ENCODE data around the gene CRADD.
"Not testable (repeated sequence)": the region's sequence is repeated elsewhere in the genome, so short reads cannot be mapped to it uniquely, and the experiment has no call there.

Gene CRADD

GRCh38 chr12:93706824-93707223 lies 29.6 kb downstream of the CRADD start:
- ChIA-PET CTCF (interaction anchor here (0.6 kb wide), 2 partner anchors 130 to 416 kb away, joined by 3 to 4 read pairs; no protein-coding TSS in a partner anchor), POLR2A (ENCODE audit: low non-redundant PET) (no interaction called here)
- no peak overlapping the region for H3K27ac ChIP-seq
- DNase-seq (ENCODE audit: low spot score), result no peak
- TF ChIP-seq CTCF (conservative IDR thresholded peaks at IDR 0.05; ENCODE audit: low read depth), result no peak

- H3K27ac ChIP-seq, result no peak overlapping the region
- ChIA-PET CTCF (interaction anchor here (0.6 kb wide), 1 partner anchor 184 kb away, joined by 3 read pairs; no protein-coding TSS in a partner anchor), POLR2A (ENCODE audit: low non-redundant PET) (no interaction called here)
- DNase-seq (ENCODE audit: low spot score), result peak; percentile 38
- no peak for TF ChIP-seq CTCF (conservative IDR thresholded peaks at IDR 0.05; ENCODE audit: low read depth)
Observed at GRCh38 chr12:93707836-93708235, 30.7 kb downstream of the CRADD start.

GRCh38 chr12:93708952-93709351 lies 31.8 kb downstream of the CRADD start:
- ChIA-PET POLR2A (ENCODE audit: low non-redundant PET) (interaction anchor here (0.6 kb wide), 1 partner anchor 9 kb away, joined by 4 read pairs; no protein-coding TSS in a partner anchor), CTCF (no interaction called here)
- TF ChIP-seq CTCF (conservative IDR thresholded peaks at IDR 0.05; ENCODE audit: low read depth), result no peak
- no peak overlapping the region for H3K27ac ChIP-seq
- DNase-seq (ENCODE audit: low spot score), result no peak

GRCh38 chr12:93709386-93709785 lies 32.2 kb downstream of the CRADD start:
- TF ChIP-seq CTCF (conservative IDR thresholded peaks at IDR 0.05; ENCODE audit: low read depth), result no peak
- ChIA-PET POLR2A (ENCODE audit: low non-redundant PET) (interaction anchor here (0.6 kb wide), 1 partner anchor 9 kb away, joined by 4 read pairs; no protein-coding TSS in a partner anchor), CTCF (interaction anchor here (0.6 kb wide), 1 partner anchor 17 kb away, joined by 3 read pairs; no protein-coding TSS in a partner anchor)
- no peak for DNase-seq (ENCODE audit: low spot score)
- no peak overlapping the region for H3K27ac ChIP-seq

- no peak for TF ChIP-seq CTCF (conservative IDR thresholded peaks at IDR 0.05; ENCODE audit: low read depth)
- POLR2A ChIA-PET (ENCODE audit: low non-redundant PET), result no interaction called here
- H3K27ac ChIP-seq, result no peak overlapping the region
- CTCF ChIA-PET, result no interaction called here
- no peak for DNase-seq (ENCODE audit: low spot score)
Observed at GRCh38 chr12:93710574-93710926, 33.4 kb downstream of the CRADD start.

GRCh38 chr12:93711502-93711901 lies 34.3 kb downstream of the CRADD start:
- CTCF ChIA-PET; H3K27ac ChIP-seq; POLR2A ChIA-PET (ENCODE audit: low non-redundant PET); DNase-seq (ENCODE audit: low spot score): not testable (repeated sequence)

- H3K27ac ChIP-seq, result no peak overlapping the region
- no peak for TF ChIP-seq CTCF (conservative IDR thresholded peaks at IDR 0.05; ENCODE audit: low read depth)
- DNase-seq (ENCODE audit: low spot score), result no peak
- ChIA-PET CTCF (no interaction called here), POLR2A (ENCODE audit: low non-redundant PET) (no interaction called here)
Observed at GRCh38 chr12:93712200-93712599, 35.0 kb downstream of the CRADD start.
